Thyroid gland (tissue), 4 donors: ENCODE measurements around the gene MLPH.

Source experiments
- POLR2A ChIP-seq, 2 donors: fragments of 450-650 bp; IDR thresholded peaks; one replicate each; pipeline ENCODE4 v1.6.1; 2017; ENCODE audit warnings: antibody characterized with exemption in 2 of 2, mild to moderate bottlenecking in 2 of 2, moderate library complexity in 1 of 2
- TF ChIP-seq, protein P1 (sequence below), 6 experiments: fragments of 200-600 bp in 3 of 6; fragments of 450-650 bp in 3 of 6; sonication (generic) in 3 of 6; IDR thresholded peaks; one replicate each; pipeline ENCODE4 v1.5.1; 2016 to 2019; ENCODE audit warnings: antibody characterized with exemption in 6 of 6, mild to moderate bottlenecking in 2 of 6, inconsistent platforms in 1 of 6, moderate library complexity in 1 of 6

DNA sequence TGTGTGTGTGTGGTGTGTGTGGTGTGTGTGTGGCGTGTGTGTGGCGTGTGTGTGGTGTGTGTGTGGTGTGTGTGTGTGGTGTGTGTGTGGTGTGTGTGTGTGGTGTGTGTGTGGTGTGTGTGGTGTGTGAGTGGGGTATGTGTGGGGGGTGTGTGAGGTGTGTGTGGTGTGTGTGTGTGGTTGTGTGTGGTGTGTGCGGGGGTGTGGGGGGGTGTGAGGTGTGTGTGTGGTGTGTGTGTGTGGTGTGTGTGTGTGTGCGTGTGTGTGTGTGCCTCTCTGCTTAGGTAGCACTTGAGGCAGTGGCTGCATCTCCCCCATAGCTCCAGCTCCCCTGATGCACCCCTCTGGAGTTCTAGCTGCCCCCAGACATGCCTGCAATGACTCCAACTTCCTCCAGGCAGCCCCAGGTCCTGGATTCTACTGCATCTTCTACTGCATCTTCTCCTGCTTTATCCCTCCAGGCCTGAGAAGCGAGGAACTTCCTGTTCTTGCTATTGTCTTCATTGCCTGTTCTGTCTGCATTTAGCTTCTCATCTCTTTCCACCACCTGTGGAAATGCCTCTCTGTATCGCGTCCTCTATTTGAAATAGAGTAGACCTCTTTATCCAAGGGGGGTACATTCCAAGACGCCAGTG, 22.2 kb upstream of the MLPH start:
- TF ChIP-seq, protein P1, sequence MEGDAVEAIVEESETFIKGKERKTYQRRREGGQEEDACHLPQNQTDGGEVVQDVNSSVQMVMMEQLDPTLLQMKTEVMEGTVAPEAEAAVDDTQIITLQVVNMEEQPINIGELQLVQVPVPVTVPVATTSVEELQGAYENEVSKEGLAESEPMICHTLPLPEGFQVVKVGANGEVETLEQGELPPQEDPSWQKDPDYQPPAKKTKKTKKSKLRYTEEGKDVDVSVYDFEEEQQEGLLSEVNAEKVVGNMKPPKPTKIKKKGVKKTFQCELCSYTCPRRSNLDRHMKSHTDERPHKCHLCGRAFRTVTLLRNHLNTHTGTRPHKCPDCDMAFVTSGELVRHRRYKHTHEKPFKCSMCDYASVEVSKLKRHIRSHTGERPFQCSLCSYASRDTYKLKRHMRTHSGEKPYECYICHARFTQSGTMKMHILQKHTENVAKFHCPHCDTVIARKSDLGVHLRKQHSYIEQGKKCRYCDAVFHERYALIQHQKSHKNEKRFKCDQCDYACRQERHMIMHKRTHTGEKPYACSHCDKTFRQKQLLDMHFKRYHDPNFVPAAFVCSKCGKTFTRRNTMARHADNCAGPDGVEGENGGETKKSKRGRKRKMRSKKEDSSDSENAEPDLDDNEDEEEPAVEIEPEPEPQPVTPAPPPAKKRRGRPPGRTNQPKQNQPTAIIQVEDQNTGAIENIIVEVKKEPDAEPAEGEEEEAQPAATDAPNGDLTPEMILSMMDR (IDR thresholded peaks at IDR 0.05) = no peak
- no peak for TF ChIP-seq POLR2A (IDR thresholded peaks at IDR 0.05)
